Measurements from ENCODE around the gene DPAGT1. TPM values are rescaled to one million over a fixed set of nuclear protein-coding genes. Genes with fewer than 3 reads are reported as not detected.

Gene DPAGT1
- total RNA-seq, 1 donor, result 22.1 TPM

- H3K9me3 ChIP-seq (ENCODE audit: low read depth, low read length), result no peaks in the 10 kb centered on the region
- H3K4me2 ChIP-seq (ENCODE audit: insufficient read depth, low read length), result no peak overlapping the region
- peaks cover 39% of the 10 kb centered on the region for H3K36me3 ChIP-seq (ENCODE audit: insufficient read depth, low read length)
- H3K79me2 ChIP-seq (ENCODE audit: insufficient read depth, low read length), result peaks cover 24% of the 10 kb centered on the region
- no peak overlapping the region for H2AFZ ChIP-seq (ENCODE audit: low read length)
- no peak for TF ChIP-seq CTCF (IDR thresholded peaks at IDR 0.05; ENCODE audit: extremely low read depth, low read depth, low read length)
- no peaks in the 10 kb centered on the region for H3K27me3 ChIP-seq (ENCODE audit: insufficient read depth, low read length)
- H3K4me3 ChIP-seq (ENCODE audit: insufficient read depth, low read length), result no peak overlapping the region
- H3K4me1 ChIP-seq (ENCODE audit: insufficient read depth, low read length), result peaks cover 18% of the 10 kb centered on the region
- peaks cover 12% of the 10 kb centered on the region for H4K20me1 ChIP-seq (ENCODE audit: insufficient read depth, low read length)
- no peak overlapping the region for H3K27ac ChIP-seq (ENCODE audit: low read depth, low read length)
- peak; percentile 50 for DNase-seq (ENCODE audit: insufficient read length, low spot score, missing footprints)
Observed at GRCh38 chr11:119111361-119111925, 9.8 kb upstream of the DPAGT1 start.

GRCh38 chr11:119110439-119110838 is 8.8 kb upstream of the DPAGT1 start:
- no peaks in the 10 kb centered on the region for H3K9me3 ChIP-seq (ENCODE audit: low read depth, low read length)
- H3K4me2 ChIP-seq (ENCODE audit: insufficient read depth, low read length), result no peak overlapping the region
- H2AFZ ChIP-seq (ENCODE audit: low read length), result no peak overlapping the region
- H3K4me3 ChIP-seq (ENCODE audit: insufficient read depth, low read length), result no peak overlapping the region
- no peak overlapping the region for H3K27ac ChIP-seq (ENCODE audit: low read depth, low read length)
- no peak for DNase-seq (ENCODE audit: insufficient read length, low spot score, missing footprints)
- H3K27me3 ChIP-seq (ENCODE audit: insufficient read depth, low read length), result no peaks in the 10 kb centered on the region
- H3K36me3 ChIP-seq (ENCODE audit: insufficient read depth, low read length), result peaks cover 37% of the 10 kb centered on the region
- H3K4me1 ChIP-seq (ENCODE audit: insufficient read depth, low read length), result peaks cover 19% of the 10 kb centered on the region
- no peak for TF ChIP-seq CTCF (IDR thresholded peaks at IDR 0.05; ENCODE audit: extremely low read depth, low read depth, low read length)
- H3K79me2 ChIP-seq (ENCODE audit: insufficient read depth, low read length), result peaks cover 24% of the 10 kb centered on the region
- H4K20me1 ChIP-seq (ENCODE audit: insufficient read depth, low read length), result peaks cover 12% of the 10 kb centered on the region

- H2AFZ ChIP-seq (ENCODE audit: low read length), result no peak overlapping the region
Observed at GRCh38 chr11:119109843-119110242, 8.2 kb upstream of the DPAGT1 start.

GRCh38 chr11:119108857-119109221 is 7.2 kb upstream of the DPAGT1 start:
- Histone ChIP-seq H3K27me3 (ENCODE audit: insufficient read depth, low read length) (no peaks in the 10 kb centered on the region), H3K9me3 (ENCODE audit: low read depth, low read length) (no peaks in the 10 kb centered on the region), H3K79me2 (ENCODE audit: insufficient read depth, low read length) (peaks cover 24% of the 10 kb centered on the region), H4K20me1 (ENCODE audit: insufficient read depth, low read length) (peaks cover 12% of the 10 kb centered on the region), H3K27ac (ENCODE audit: low read depth, low read length) (no peak overlapping the region), H3K4me3 (ENCODE audit: insufficient read depth, low read length) (no peak overlapping the region), H2AFZ (ENCODE audit: low read length) (no peak overlapping the region), H3K4me2 (ENCODE audit: insufficient read depth, low read length) (peak overlapping the region; percentile 96), H3K36me3 (ENCODE audit: insufficient read depth, low read length) (peaks cover 27% of the 10 kb centered on the region), H3K4me1 (ENCODE audit: insufficient read depth, low read length) (peaks cover 19% of the 10 kb centered on the region)
- TF ChIP-seq CTCF (IDR thresholded peaks at IDR 0.05; ENCODE audit: extremely low read depth, low read depth, low read length), result no peak
- DNase-seq (ENCODE audit: insufficient read length, low spot score, missing footprints), result no peak

More at GRCh38 chr11:119109843-119110242, 8.2 kb upstream of the DPAGT1 start:
- H3K9me3 ChIP-seq (ENCODE audit: low read depth, low read length), result no peaks in the 10 kb centered on the region
- DNase-seq (ENCODE audit: insufficient read length, low spot score, missing footprints), result peak; percentile 2
- peaks cover 19% of the 10 kb centered on the region for H3K4me1 ChIP-seq (ENCODE audit: insufficient read depth, low read length)
- no peak overlapping the region for H3K27ac ChIP-seq (ENCODE audit: low read depth, low read length)
- peaks cover 24% of the 10 kb centered on the region for H3K79me2 ChIP-seq (ENCODE audit: insufficient read depth, low read length)
- peaks cover 34% of the 10 kb centered on the region for H3K36me3 ChIP-seq (ENCODE audit: insufficient read depth, low read length)
- peaks cover 12% of the 10 kb centered on the region for H4K20me1 ChIP-seq (ENCODE audit: insufficient read depth, low read length)
- H3K4me2 ChIP-seq (ENCODE audit: insufficient read depth, low read length), result no peak overlapping the region
- H3K27me3 ChIP-seq (ENCODE audit: insufficient read depth, low read length), result no peaks in the 10 kb centered on the region
- TF ChIP-seq CTCF (IDR thresholded peaks at IDR 0.05; ENCODE audit: extremely low read depth, low read depth, low read length), result no peak
- H3K4me3 ChIP-seq (ENCODE audit: insufficient read depth, low read length), result no peak overlapping the region
